DOHH2 (cell line): ENCODE results near the gene POLR2A.

Source experiments
- EZH2phosphoT487 ChIP-seq: fragments of 200-600 bp; sonication (generic); IDR thresholded peaks from 2 replicates; pipeline ENCODE4 v1.6.1; 2017; ENCODE audit warnings: borderline replicate concordance, mild to moderate bottlenecking, antibody characterized with exemption, low read length, moderate library complexity, mixed read lengths
- TF ChIP-seq, protein P1 (sequence below): fragments of 200-600 bp; sonication (generic); IDR thresholded peaks from one replicate; pipeline ENCODE4 v1.5.1; 2014; ENCODE audit warnings: antibody characterized with exemption, mild to moderate bottlenecking, low read depth, low read length; ENCODE audit not compliant: poor library complexity, severe bottlenecking

DNA sequence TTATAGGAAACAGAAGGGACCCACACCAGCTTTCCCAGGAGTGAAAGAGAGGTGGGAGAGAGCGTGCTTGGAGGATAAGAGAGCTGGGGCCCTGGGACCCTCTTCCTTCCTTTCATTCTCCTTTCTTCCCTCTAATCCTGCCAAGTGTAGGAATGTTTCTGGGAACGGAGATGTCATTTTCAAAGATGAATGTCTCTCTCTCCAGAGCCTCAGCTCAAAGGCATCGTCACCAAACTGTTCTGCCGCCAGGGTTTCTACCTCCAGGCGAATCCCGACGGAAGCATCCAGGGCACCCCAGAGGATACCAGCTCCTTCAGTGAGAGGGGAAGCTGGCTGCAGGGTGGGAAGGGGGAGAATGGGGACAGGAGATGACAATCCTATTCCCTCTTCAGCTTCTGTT is 42.9 kb upstream of the POLR2A start:
- TF ChIP-seq, protein P1, sequence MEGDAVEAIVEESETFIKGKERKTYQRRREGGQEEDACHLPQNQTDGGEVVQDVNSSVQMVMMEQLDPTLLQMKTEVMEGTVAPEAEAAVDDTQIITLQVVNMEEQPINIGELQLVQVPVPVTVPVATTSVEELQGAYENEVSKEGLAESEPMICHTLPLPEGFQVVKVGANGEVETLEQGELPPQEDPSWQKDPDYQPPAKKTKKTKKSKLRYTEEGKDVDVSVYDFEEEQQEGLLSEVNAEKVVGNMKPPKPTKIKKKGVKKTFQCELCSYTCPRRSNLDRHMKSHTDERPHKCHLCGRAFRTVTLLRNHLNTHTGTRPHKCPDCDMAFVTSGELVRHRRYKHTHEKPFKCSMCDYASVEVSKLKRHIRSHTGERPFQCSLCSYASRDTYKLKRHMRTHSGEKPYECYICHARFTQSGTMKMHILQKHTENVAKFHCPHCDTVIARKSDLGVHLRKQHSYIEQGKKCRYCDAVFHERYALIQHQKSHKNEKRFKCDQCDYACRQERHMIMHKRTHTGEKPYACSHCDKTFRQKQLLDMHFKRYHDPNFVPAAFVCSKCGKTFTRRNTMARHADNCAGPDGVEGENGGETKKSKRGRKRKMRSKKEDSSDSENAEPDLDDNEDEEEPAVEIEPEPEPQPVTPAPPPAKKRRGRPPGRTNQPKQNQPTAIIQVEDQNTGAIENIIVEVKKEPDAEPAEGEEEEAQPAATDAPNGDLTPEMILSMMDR: no peak
- TF ChIP-seq EZH2phosphoT487: no peak
